ENCODE results near the gene ARHGAP42.

DNA sequence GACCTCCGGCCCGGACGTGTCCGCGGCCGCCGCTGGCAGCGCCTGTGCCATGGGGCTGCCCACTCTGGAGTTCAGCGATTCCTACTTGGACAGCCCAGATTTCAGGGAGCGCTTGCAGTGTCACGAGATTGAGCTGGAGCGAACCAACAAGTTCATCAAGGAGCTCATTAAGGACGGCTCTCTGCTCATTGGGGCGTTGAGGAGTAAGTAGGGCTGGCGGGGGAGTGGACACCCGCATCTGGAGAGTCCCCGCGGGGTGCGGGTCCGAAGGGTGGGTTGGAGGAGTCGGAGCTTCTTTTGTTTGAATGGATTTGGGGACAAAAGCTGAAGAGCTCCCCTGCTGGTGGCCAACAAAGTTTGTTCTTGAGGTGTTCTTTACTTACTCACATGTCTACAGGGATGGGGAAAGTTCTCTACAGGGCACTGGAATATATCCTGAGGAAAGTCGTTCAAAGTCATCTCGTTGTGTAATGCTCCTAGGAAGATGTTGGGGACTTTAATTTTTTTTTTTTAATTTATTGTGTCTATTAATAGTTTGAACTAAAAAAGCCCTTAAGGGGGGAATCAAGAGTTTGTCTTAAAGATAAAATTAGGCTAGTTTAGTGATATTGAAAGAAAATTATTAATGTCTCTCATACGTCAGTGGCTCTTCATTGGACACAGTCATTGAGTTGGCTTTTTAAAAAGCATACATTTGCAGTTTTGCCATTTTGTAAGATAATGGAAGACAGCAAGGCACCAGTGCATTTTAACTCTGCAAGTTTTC is 725 bp downstream of the ARHGAP42 start:
- TF ChIP-seq, protein P1, sequence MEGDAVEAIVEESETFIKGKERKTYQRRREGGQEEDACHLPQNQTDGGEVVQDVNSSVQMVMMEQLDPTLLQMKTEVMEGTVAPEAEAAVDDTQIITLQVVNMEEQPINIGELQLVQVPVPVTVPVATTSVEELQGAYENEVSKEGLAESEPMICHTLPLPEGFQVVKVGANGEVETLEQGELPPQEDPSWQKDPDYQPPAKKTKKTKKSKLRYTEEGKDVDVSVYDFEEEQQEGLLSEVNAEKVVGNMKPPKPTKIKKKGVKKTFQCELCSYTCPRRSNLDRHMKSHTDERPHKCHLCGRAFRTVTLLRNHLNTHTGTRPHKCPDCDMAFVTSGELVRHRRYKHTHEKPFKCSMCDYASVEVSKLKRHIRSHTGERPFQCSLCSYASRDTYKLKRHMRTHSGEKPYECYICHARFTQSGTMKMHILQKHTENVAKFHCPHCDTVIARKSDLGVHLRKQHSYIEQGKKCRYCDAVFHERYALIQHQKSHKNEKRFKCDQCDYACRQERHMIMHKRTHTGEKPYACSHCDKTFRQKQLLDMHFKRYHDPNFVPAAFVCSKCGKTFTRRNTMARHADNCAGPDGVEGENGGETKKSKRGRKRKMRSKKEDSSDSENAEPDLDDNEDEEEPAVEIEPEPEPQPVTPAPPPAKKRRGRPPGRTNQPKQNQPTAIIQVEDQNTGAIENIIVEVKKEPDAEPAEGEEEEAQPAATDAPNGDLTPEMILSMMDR (IDR thresholded peaks at IDR 0.05) = peak; percentile 35 to 45 (median 35)
- TF ChIP-seq POLR2A (IDR thresholded peaks at IDR 0.05) (no peak), EP300 (IDR thresholded peaks at IDR 0.05) (no peak)

Data from ovary (tissue), 3 donors.